Parathyroid adenoma (tissue), 2 donors: ENCODE measurements around the gene STPG4.

ENCODE experiments used
- H2AFZ ChIP-seq: fragments of 300-600 bp; sonication (generic); one replicate; pipeline ENCODE4 v1.7.0; 2017; ENCODE audit warnings: antibody characterized with exemption, mild to moderate bottlenecking
- H3K27ac ChIP-seq: fragments of 300-600 bp; sonication (generic); one replicate; pipeline ENCODE4 v1.7.0; 2017
- H3K27me3 ChIP-seq: fragments of 300-600 bp; sonication (generic); one replicate; pipeline ENCODE4 v1.7.0; 2017; ENCODE audit warnings: low read length; ENCODE audit not compliant: control insufficient read depth, insufficient read depth
- H3K36me3 ChIP-seq: fragments of 300-600 bp; sonication (generic); one replicate; pipeline ENCODE4 v1.7.0; 2017; ENCODE audit warnings: low read length; ENCODE audit not compliant: control insufficient read depth, insufficient read depth
- H3K4me1 ChIP-seq: fragments of 300-600 bp; sonication (generic); one replicate; pipeline ENCODE4 v1.7.0; 2017; ENCODE audit warnings: control low read depth
- H3K4me2 ChIP-seq: fragments of 300-600 bp; sonication (generic); one replicate; pipeline ENCODE4 v1.7.0; 2017; ENCODE audit warnings: low read length
- H3K4me3 ChIP-seq: fragments of 300-600 bp; sonication (generic); one replicate; pipeline ENCODE4 v1.7.0; 2017; ENCODE audit warnings: low read depth, low read length
- H3K79me2 ChIP-seq: fragments of 300-600 bp; sonication (generic); one replicate; pipeline ENCODE4 v1.7.0; 2017; ENCODE audit warnings: control low read depth
- H3K9ac ChIP-seq: fragments of 300-600 bp; sonication (generic); one replicate; pipeline ENCODE4 v1.7.0; 2017; ENCODE audit warnings: mild to moderate bottlenecking
- H3K9me3 ChIP-seq: fragments of 300-600 bp; sonication (generic); one replicate; pipeline ENCODE4 v1.7.0; 2017; ENCODE audit warnings: low read length; ENCODE audit not compliant: control insufficient read depth
- CTCF ChIP-seq: fragments of 300-600 bp; sonication (generic); IDR thresholded peaks from one replicate; pipeline ENCODE4 v1.7.0; 2017; ENCODE audit warnings: antibody characterized with exemption, mild to moderate bottlenecking
- donor health status: primary hyperparathyroidism.

STPG4 gene

GRCh38 chr2:47041891-47042684, 113.0 kb downstream of the STPG4 start:
- H3K27ac ChIP-seq: no peak overlapping the region
- H3K27me3 ChIP-seq: no peaks in the 10 kb centered on the region
- H2AFZ ChIP-seq: no peak overlapping the region
- H3K9me3 ChIP-seq: no peaks in the 10 kb centered on the region
- H3K4me3 ChIP-seq: no peak overlapping the region
- H3K36me3 ChIP-seq: no peaks in the 10 kb centered on the region
- no peaks in the 10 kb centered on the region for H3K4me1 ChIP-seq
- H3K79me2 ChIP-seq: no peaks in the 10 kb centered on the region
- H3K9ac ChIP-seq: no peak overlapping the region
- no peak for TF ChIP-seq CTCF
- no peak overlapping the region for H3K4me2 ChIP-seq

GRCh38 chr2:47041063-47041462, 114.0 kb downstream of the STPG4 start:
- H3K4me2 ChIP-seq: no peak overlapping the region
- no peak overlapping the region for H3K9ac ChIP-seq
- no peak for TF ChIP-seq CTCF
- H3K9me3 ChIP-seq: no peaks in the 10 kb centered on the region
- no peaks in the 10 kb centered on the region for H3K4me1 ChIP-seq
- H2AFZ ChIP-seq: no peak overlapping the region
- no peaks in the 10 kb centered on the region for H3K79me2 ChIP-seq
- no peaks in the 10 kb centered on the region for H3K36me3 ChIP-seq
- no peak overlapping the region for H3K27ac ChIP-seq
- H3K4me3 ChIP-seq: no peak overlapping the region
- no peaks in the 10 kb centered on the region for H3K27me3 ChIP-seq

GRCh38 chr2:47040651-47041050, 114.5 kb downstream of the STPG4 start:
- H3K27me3 ChIP-seq: no peaks in the 10 kb centered on the region
- H3K79me2 ChIP-seq: no peaks in the 10 kb centered on the region
- no peak for TF ChIP-seq CTCF
- H2AFZ ChIP-seq: no peak overlapping the region
- no peaks in the 10 kb centered on the region for H3K4me1 ChIP-seq
- no peak overlapping the region for H3K4me3 ChIP-seq
- H3K36me3 ChIP-seq: no peaks in the 10 kb centered on the region
- no peak overlapping the region for H3K27ac ChIP-seq
- no peak overlapping the region for H3K9ac ChIP-seq
- H3K4me2 ChIP-seq: no peak overlapping the region
- no peaks in the 10 kb centered on the region for H3K9me3 ChIP-seq

GRCh38 chr2:47039913-47040562, 115.1 kb downstream of the STPG4 start:
- Histone ChIP-seq H3K4me2 (no peak overlapping the region), H3K27ac (no peak overlapping the region), H3K36me3 (no peaks in the 10 kb centered on the region), H3K9ac (no peak overlapping the region), H2AFZ (no peak overlapping the region), H3K4me3 (no peak overlapping the region), H3K27me3 (no peaks in the 10 kb centered on the region), H3K79me2 (no peaks in the 10 kb centered on the region), H3K9me3 (no peaks in the 10 kb centered on the region), H3K4me1 (no peaks in the 10 kb centered on the region)
- no peak for TF ChIP-seq CTCF
